ENCODE data around the gene SETD1A.

- TF ChIP-seq POLR2A (IDR thresholded peaks at IDR 0.05; ENCODE audit: extremely low read depth, insufficient read length) (no peak), CTCF (IDR thresholded peaks at IDR 0.05; ENCODE audit: low read depth, low read length) (no peak), MAX (IDR thresholded peaks at IDR 0.05; ENCODE audit: low read depth, low read length) (no peak)
These were observed 49.0 kb downstream of the SETD1A start for GRCh38 chr16:31006589-31006988.

All from NB4 (cell line).